Mucosa of rectum (tissue), 2 donors: ENCODE results near the gene HECW1.
"Not testable (repeated sequence)": the region's sequence is repeated elsewhere in the genome, so short reads cannot be mapped to it uniquely, and the experiment has no call there.

Experiments used
- H3K27ac ChIP-seq, 2 donors: one replicate each; pipeline ENCODE4 v1.7.0; 2013; ENCODE audit warnings: inconsistent platforms in 2 of 2, low read depth in 2 of 2, low read length in 2 of 2
- H3K27me3 ChIP-seq, 2 donors: one replicate each; pipeline ENCODE4 v1.7.0; 2013; ENCODE audit warnings: low read length in 2 of 2; ENCODE audit not compliant: control insufficient read depth in 2 of 2, insufficient read depth in 2 of 2
- H3K36me3 ChIP-seq, 2 donors: one replicate each; pipeline ENCODE4 v1.7.0; 2013; ENCODE audit warnings: low read length in 2 of 2; ENCODE audit not compliant: control insufficient read depth in 2 of 2, insufficient read depth in 2 of 2
- H3K4me1 ChIP-seq, 2 donors: one replicate each; pipeline ENCODE4 v1.7.0; 2013; ENCODE audit warnings: low read length in 2 of 2, mild to moderate bottlenecking in 1 of 2; ENCODE audit not compliant: control insufficient read depth in 2 of 2, insufficient read depth in 2 of 2
- H3K4me3 ChIP-seq, 2 donors: one replicate each; pipeline ENCODE4 v1.7.0; 2013; ENCODE audit warnings: low read length in 2 of 2
- H3K9ac ChIP-seq, 2 donors: one replicate each; pipeline ENCODE4 v1.7.0; 2013; ENCODE audit warnings: low read length in 2 of 2, low read depth in 1 of 2, mild to moderate bottlenecking in 1 of 2
- H3K9me3 ChIP-seq, 2 donors: one replicate each; pipeline ENCODE4 v1.7.0; 2013; ENCODE audit warnings: low read length in 2 of 2; ENCODE audit not compliant: control insufficient read depth in 2 of 2
- donor health status: healthy.
- donor health status: Normal muscosa, but diverticular disease.

Gene HECW1

DNA sequence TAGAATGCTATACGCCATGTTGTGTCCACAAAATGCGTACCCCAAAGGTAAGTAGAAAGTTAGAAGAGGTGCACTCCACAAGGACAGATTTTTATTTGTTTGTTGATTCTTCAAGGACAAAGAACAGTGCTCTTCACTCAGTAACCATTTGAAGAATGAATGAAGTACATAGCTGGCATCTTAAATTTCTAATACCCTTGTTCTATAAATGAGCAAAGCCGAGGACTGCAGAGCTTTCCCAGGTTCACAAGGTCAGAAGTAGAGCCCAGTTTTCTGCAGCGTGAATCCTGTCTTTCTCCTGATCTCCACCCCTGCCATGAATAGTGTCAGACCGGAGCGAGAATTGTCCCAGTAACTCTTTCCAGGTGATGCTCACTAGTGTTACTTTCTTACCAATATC, 9.5 kb downstream of the HECW1 start:
- Histone ChIP-seq H3K4me3 (no peak overlapping the region), H3K27me3 (no peaks in the 10 kb centered on the region), H3K36me3 (no peaks in the 10 kb centered on the region), H3K9me3 (no peaks in the 10 kb centered on the region), H3K27ac (no peak overlapping the region), H3K9ac (no peak overlapping the region), H3K4me1 (no peaks in the 10 kb centered on the region)

DNA sequence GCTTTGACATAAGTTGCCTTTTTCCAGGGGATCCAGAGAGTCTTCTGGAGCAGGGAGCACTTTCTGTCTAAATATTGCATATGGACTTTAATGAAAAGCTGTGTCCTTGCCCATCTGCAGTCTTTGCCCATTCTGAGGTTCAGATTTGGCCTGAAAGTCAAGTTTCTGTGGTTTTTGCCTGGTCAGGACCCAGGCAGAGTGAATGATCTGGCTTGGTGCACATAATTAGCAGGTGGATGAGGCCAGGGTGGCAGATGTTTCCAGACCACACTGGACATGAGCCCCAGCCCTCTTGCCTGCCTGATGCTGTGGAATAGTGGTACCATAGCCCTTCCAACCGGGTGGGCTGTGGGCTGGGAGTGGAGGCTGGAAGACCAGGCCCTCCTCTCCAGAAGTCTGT, 11.0 kb downstream of the HECW1 start:
- no peaks in the 10 kb centered on the region for H3K4me1 ChIP-seq
- no peak overlapping the region for H3K9ac ChIP-seq
- no peaks in the 10 kb centered on the region for H3K9me3 ChIP-seq
- H3K27me3 ChIP-seq = no peaks in the 10 kb centered on the region
- no peaks in the 10 kb centered on the region for H3K36me3 ChIP-seq
- H3K27ac ChIP-seq = no peak overlapping the region
- no peak overlapping the region for H3K4me3 ChIP-seq

DNA sequence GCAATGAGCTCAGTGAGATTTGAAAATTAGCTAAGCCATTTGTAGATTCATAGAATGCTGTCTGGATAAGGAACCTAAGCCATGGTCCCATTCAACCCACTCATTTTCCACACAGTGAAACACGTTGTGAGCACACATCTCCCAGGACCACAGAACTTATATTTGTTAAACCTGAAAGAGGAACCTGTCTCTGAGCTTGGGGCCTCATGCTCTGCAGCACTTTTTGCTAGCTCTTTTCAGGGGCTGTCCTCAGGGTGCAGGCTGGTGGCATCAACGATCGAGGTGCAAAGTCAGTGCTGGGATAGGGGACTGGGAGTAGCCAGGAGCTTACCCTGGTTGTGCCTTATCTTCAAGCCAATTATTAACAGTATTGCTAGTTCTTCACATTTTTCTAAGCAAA, 11.9 kb downstream of the HECW1 start:
- no peak overlapping the region for H3K4me3 ChIP-seq
- no peak overlapping the region for H3K9ac ChIP-seq
- no peaks in the 10 kb centered on the region for H3K9me3 ChIP-seq
- H3K27me3 ChIP-seq = no peaks in the 10 kb centered on the region
- H3K27ac ChIP-seq = no peak overlapping the region
- no peaks in the 10 kb centered on the region for H3K36me3 ChIP-seq
- no peaks in the 10 kb centered on the region for H3K4me1 ChIP-seq

DNA sequence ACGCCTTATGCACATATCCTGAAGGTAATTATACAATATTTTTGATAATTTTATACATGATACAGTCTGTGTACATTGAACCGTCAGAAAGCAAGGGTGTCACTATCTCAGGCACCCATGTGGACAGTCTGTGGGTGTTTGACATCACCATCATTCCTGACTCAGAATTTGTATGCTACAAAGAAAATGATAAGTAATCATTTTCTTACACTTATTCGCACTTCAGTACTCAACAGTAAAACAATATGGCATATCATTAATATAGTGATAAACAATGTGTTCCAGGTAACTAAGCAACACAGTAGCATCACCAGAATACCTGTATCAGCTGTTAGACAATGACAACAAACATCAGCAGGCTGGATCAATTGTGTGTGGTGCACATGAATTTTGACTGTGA, 17.9 kb downstream of the HECW1 start:
- no peak overlapping the region for H3K4me3 ChIP-seq
- no peaks in the 10 kb centered on the region for H3K9me3 ChIP-seq
- H3K36me3 ChIP-seq = no peaks in the 10 kb centered on the region
- no peak overlapping the region for H3K27ac ChIP-seq
- no peaks in the 10 kb centered on the region for H3K4me1 ChIP-seq
- H3K9ac ChIP-seq = no peak overlapping the region
- H3K27me3 ChIP-seq = no peaks in the 10 kb centered on the region

DNA sequence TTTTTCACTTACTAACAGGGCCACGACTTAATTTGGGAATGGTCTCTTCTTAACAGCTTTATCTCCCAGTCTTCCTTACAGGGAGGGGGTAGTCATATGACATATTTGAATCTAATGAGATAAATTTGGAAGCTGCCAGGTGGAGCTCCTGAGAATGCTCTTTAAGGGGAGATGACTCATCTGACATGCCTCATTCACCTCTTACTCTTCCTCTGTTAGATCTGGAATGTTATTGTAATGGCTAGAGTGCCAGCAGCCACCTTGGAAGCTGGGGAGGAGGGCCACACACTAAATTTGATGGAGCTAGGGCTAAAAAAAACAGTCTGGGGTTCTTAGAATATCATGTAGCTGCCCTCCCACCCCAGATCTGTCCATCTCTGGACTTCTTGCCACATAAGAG, 22.7 kb downstream of the HECW1 start:
- no peaks in the 10 kb centered on the region for H3K9me3 ChIP-seq
- H3K9ac ChIP-seq = no peak overlapping the region
- no peak overlapping the region for H3K27ac ChIP-seq
- no peak overlapping the region for H3K4me3 ChIP-seq
- no peaks in the 10 kb centered on the region for H3K4me1 ChIP-seq
- H3K36me3 ChIP-seq = no peaks in the 10 kb centered on the region
- no peaks in the 10 kb centered on the region for H3K27me3 ChIP-seq

DNA sequence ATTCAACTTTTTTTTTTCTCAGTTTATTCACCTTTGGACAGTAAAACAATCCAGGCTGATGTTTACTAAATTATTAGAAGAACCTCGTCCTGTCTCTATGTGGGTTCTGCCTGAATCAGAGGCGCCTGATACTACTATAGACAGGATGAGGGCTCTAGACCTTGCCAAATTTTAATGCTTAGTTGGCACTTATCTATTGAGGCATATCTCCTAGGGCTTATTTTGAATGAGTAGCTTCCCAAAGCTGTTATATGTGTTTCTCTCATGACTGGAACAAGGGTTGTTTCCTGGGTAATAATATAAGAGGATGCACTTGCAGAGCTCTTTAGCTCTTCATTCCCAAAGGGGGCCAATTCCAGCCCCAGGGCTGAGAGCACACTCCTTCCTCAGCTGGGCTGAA, 23.6 kb downstream of the HECW1 start:
- H3K9me3 ChIP-seq = no peaks in the 10 kb centered on the region
- H3K27ac ChIP-seq = no peak overlapping the region
- no peaks in the 10 kb centered on the region for H3K4me1 ChIP-seq
- no peak overlapping the region for H3K4me3 ChIP-seq
- no peaks in the 10 kb centered on the region for H3K36me3 ChIP-seq
- H3K9ac ChIP-seq = no peak overlapping the region
- H3K27me3 ChIP-seq = no peaks in the 10 kb centered on the region

DNA sequence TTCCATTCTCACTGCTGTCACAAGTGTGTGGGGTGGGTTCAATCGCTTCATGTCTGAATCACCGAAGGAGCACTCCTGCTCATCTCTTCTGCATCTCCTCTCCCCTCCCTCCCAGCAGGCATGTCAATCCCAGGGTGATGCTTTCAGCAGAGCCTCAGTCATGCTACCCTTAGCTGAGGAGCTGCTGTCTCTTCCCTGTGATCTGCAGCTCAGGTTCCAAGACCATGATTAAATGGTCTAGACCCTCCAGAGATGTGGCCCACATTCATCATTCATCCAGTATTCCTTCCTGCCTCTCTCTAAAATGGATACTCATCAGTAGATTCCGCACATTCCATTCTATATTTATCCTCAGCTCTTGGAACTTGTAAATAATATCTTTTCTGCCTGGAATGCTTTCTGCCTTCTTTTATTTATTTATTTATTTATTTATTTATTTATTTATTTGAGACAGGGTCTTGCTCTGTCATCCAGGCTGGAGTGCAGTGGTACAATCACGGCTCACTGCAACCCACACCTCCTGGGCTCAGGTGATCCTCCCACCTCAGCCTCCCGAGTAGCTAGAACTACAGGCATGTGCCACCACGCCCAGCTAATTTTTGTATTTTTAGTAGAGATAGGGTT, 24.8 kb downstream of the HECW1 start:
- not testable (repeated sequence) for H3K36me3 ChIP-seq, H3K9ac ChIP-seq, H3K27me3 ChIP-seq, H3K27ac ChIP-seq, H3K4me3 ChIP-seq, H3K4me1 ChIP-seq, H3K9me3 ChIP-seq

DNA sequence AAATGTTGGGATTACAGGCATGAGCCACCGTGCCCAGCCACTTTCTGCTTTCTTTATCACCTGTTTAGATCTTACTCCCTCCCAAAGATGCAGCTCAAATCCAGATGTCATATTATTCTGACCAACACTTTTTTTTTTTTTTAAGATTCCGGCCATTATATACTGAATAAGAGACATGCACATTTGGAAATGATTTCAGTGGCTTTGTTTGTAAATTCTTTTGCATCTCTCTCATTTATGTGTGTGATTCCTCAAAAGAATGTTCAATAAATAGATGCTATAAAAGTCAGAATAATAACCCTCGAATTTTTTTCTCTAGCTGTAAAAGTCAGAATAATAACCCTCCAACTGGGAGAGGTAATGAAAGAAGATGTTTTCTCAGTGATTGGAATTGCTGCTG, 25.4 kb downstream of the HECW1 start:
- Histone ChIP-seq H3K4me3 (no peak overlapping the region), H3K27me3 (no peaks in the 10 kb centered on the region), H3K9me3 (no peaks in the 10 kb centered on the region), H3K9ac (no peak overlapping the region), H3K27ac (no peak overlapping the region), H3K36me3 (no peaks in the 10 kb centered on the region), H3K4me1 (no peaks in the 10 kb centered on the region)

DNA sequence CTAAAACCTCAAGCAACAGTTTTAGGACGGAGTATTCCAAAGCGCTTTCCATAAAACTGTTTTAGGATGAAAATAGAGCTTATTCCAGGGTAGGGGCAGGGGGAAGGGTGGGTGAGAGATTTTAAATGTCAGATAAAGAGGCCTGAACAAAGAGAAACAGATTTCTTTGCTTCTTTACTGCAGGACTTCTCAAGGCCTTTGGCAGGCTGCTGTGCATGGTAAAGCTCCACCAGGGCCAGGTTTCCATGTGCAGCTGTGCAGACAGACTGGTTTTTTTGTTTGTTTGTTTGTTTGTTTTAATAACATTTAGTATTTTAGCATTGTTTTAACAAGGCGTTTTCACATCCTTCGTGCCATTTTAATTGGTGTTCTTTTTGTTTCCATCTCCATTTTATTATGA, 26.3 kb downstream of the HECW1 start:
- Histone ChIP-seq H3K36me3 (no peaks in the 10 kb centered on the region), H3K9ac (no peak overlapping the region), H3K27me3 (no peaks in the 10 kb centered on the region), H3K4me1 (no peaks in the 10 kb centered on the region), H3K9me3 (no peaks in the 10 kb centered on the region), H3K27ac (no peak overlapping the region), H3K4me3 (no peak overlapping the region)

DNA sequence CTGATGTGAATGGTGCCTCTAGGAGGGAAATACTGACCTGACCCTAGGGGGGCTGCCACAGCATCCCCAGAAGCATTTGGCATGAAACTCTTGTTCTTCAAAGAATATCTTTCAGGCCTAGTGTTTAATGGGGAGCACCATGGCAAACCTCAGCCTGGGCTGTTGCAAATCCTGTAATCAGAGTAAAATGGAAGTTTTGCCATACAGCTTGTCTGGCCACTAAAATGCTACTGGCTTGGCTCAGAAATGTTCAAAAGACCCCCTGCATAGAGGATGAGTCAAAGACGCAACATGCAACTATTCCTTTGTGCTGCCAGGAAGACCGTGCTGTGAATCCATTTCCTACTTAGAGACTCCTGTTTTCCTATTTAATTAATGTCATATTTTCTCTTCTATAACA, 26.7 kb downstream of the HECW1 start:
- Histone ChIP-seq H3K36me3 (no peaks in the 10 kb centered on the region), H3K27me3 (no peaks in the 10 kb centered on the region)

DNA sequence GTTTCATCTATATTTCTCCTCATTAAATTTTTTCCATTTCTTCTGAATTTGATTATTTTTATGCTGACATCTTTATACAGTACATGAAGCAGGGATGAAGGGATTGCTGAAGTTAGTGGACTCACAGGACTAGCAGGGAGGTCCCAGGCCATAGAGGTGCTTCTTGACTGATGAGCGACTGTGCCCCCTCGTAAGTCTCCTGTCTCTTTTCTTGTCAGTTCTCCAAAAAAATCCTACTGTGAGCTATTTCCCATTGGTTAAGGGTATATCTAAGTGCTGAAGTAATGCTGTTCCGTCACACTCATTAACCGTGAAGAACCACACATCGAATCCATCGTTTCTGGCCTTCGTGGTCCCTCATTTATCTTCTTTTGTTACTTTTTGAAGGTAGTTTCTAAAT, 27.7 kb downstream of the HECW1 start:
- Histone ChIP-seq H3K9ac (no peak overlapping the region), H3K9me3 (no peaks in the 10 kb centered on the region), H3K4me3 (no peak overlapping the region), H3K27me3 (no peaks in the 10 kb centered on the region), H3K36me3 (no peaks in the 10 kb centered on the region), H3K4me1 (no peaks in the 10 kb centered on the region), H3K27ac (no peak overlapping the region)

More for the DNA sequence above, 26.7 kb downstream of the HECW1 start:
- no peaks in the 10 kb centered on the region for H3K9me3 ChIP-seq
- H3K4me1 ChIP-seq = no peaks in the 10 kb centered on the region
- H3K4me3 ChIP-seq = no peak overlapping the region
- H3K27ac ChIP-seq = no peak overlapping the region
- no peak overlapping the region for H3K9ac ChIP-seq
